Thoracic aorta (tissue), 2 donors: ENCODE measurements around the gene GNG2. TPM values are rescaled to one million over a fixed set of nuclear protein-coding genes. Genes with fewer than 3 reads are reported as not detected.

Source experiments
- ATAC-seq: fragments of 150-250 bp; one replicate; pipeline ENCODE4 v1.8.0; 2017; ENCODE audit warnings: low read depth; ENCODE audit not compliant: insufficient number of reproducible peaks, low FRiP score
- DNase-seq: peaks from one replicate; pipeline ENCODE4 v3.0.0-alpha.2; 2020; ENCODE audit warnings: low spot score
- H3K27ac ChIP-seq, 2 donors: fragments of 200-600 bp; sonication (generic); 1 replicate in 1 of 2; 2 replicates in 1 of 2; pipeline ENCODE4 v1.5.1; 2016; ENCODE audit warnings: mild to moderate bottlenecking in 2 of 2, moderate library complexity in 2 of 2
- H3K27me3 ChIP-seq: fragments of 200-600 bp; sonication (generic); replicated peaks from 2 replicates; pipeline ENCODE4 v1.6.0; 2016; ENCODE audit warnings: mild to moderate bottlenecking; ENCODE audit not compliant: insufficient read depth
- H3K36me3 ChIP-seq: fragments of 200-600 bp; sonication (generic); one replicate; pipeline ENCODE4 v1.5.1; 2016
- H3K4me1 ChIP-seq, 2 donors: fragments of 200-600 bp; sonication (generic); 1 replicate in 1 of 2; 2 replicates in 1 of 2; pipeline versions ENCODE4 v1.5.1 to v1.6.0; 2016; ENCODE audit warnings: low read depth in 2 of 2, mild to moderate bottlenecking in 1 of 2; ENCODE audit not compliant: control insufficient read depth in 1 of 2
- H3K4me3 ChIP-seq: fragments of 200-600 bp; sonication (generic); 2 replicates; pipeline ENCODE4 v1.5.1; 2016; ENCODE audit warnings: mild to moderate bottlenecking
- H3K9me3 ChIP-seq: fragments of 200-600 bp; sonication (generic); 2 replicates; pipeline ENCODE4 v1.5.1; 2016
- CTCF ChIP-seq: fragments of 200-600 bp; sonication (generic); IDR thresholded peaks from one replicate; pipeline ENCODE4 v1.5.1; 2019; ENCODE audit warnings: antibody characterized with exemption
- total RNA-seq, 2 donors: library from RNA; depleted of rRNA; stranded (reverse); fragments of >200 nt; gene quantifications; one replicate each; pipeline versions ENCODE4 v1.1.0 to v1.2.3, GENCODE V29; 2016

The GNG2 gene
- total RNA-seq, 2 donors from 2014 or later, result 8.7 to 9.3 TPM

- ATAC-seq (no peak), DNase-seq (no peak)
- Histone ChIP-seq H3K27ac (no peak overlapping the region), H3K4me1 (no peaks in the 10 kb centered on the region), H3K9me3 (no peaks in the 10 kb centered on the region), H3K27me3 (no peaks in the 10 kb centered on the region), H3K4me3 (no peak overlapping the region), H3K36me3 (no peaks in the 10 kb centered on the region)
- TF ChIP-seq CTCF, result no peak
Measured at GRCh38 chr14:51821822-51822221, 38.6 kb upstream of the GNG2 start.

GRCh38 chr14:51822499-51822898 lies 37.9 kb upstream of the GNG2 start:
- TF ChIP-seq CTCF, result no peak
- H3K9me3 ChIP-seq, result no peaks in the 10 kb centered on the region
- no peak overlapping the region for H3K27ac ChIP-seq
- ATAC-seq, result no peak
- no peaks in the 10 kb centered on the region for H3K27me3 ChIP-seq
- DNase-seq, result no peak
- no peaks in the 10 kb centered on the region for H3K36me3 ChIP-seq
- no peak overlapping the region for H3K4me3 ChIP-seq
- no peaks in the 10 kb centered on the region for H3K4me1 ChIP-seq

- no peak for ATAC-seq
- H3K27ac ChIP-seq, result no peak overlapping the region
- no peaks in the 10 kb centered on the region for H3K9me3 ChIP-seq
- no peaks in the 10 kb centered on the region for H3K4me1 ChIP-seq
- H3K27me3 ChIP-seq, result no peaks in the 10 kb centered on the region
- TF ChIP-seq CTCF, result no peak
- H3K4me3 ChIP-seq, result no peak overlapping the region
- DNase-seq, result no peak
- no peaks in the 10 kb centered on the region for H3K36me3 ChIP-seq
Measured at GRCh38 chr14:51823706-51824105, 36.7 kb upstream of the GNG2 start.

- H3K27ac ChIP-seq, result no peak overlapping the region
- no peaks in the 10 kb centered on the region for H3K9me3 ChIP-seq
- H3K27me3 ChIP-seq, result no peaks in the 10 kb centered on the region
- DNase-seq (no peak), ATAC-seq (no peak)
- H3K4me3 ChIP-seq, result no peak overlapping the region
- TF ChIP-seq CTCF, result no peak
- H3K4me1 ChIP-seq, result no peaks in the 10 kb centered on the region
- H3K36me3 ChIP-seq, result no peaks in the 10 kb centered on the region
Measured at GRCh38 chr14:51824191-51824590, 36.2 kb upstream of the GNG2 start.

GRCh38 chr14:51825926-51826325 lies 34.5 kb upstream of the GNG2 start:
- H3K36me3 ChIP-seq, result no peaks in the 10 kb centered on the region
- H3K4me1 ChIP-seq, result no peaks in the 10 kb centered on the region
- ATAC-seq (no peak), DNase-seq (no peak)
- H3K27me3 ChIP-seq, result no peaks in the 10 kb centered on the region
- no peaks in the 10 kb centered on the region for H3K9me3 ChIP-seq
- H3K27ac ChIP-seq, result no peak overlapping the region
- no peak for TF ChIP-seq CTCF
- H3K4me3 ChIP-seq, result no peak overlapping the region
